HG03095 (cell line): ENCODE measurements around the gene ETS2.
"Not testable (repeated sequence)": the region's sequence is repeated elsewhere in the genome, so short reads cannot be mapped to it uniquely, and the experiment has no call there.

ENCODE experiments used
- ATAC-seq: cut with Tn5 transposase; IDR thresholded peaks from one replicate; pipeline ENCODE4 v1.9.1; 2021; ENCODE audit warnings: moderate library complexity; ENCODE audit not compliant: unreplicated experiment

Gene ETS2

DNA sequence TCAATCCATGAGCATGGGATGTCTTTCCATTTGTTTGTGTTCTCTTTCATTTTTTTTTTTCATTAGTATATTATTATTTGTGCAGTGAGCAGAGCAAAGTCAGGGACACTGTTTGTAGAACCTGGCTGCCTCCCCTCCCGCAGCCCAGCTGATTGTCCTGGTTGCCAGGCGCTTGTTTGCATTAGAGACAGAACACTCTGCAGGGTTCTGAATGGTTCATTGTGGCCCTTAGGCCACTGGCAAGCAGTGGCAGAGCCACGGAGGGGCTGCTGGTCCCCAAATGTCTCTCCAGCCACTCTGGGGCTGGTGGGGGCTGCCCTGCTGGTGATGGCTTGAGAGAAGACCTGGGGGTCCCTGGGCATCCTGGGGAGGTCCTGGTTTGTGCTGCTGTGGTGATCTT, 29.0 kb downstream of the ETS2 start:
- no peak for ATAC-seq

DNA sequence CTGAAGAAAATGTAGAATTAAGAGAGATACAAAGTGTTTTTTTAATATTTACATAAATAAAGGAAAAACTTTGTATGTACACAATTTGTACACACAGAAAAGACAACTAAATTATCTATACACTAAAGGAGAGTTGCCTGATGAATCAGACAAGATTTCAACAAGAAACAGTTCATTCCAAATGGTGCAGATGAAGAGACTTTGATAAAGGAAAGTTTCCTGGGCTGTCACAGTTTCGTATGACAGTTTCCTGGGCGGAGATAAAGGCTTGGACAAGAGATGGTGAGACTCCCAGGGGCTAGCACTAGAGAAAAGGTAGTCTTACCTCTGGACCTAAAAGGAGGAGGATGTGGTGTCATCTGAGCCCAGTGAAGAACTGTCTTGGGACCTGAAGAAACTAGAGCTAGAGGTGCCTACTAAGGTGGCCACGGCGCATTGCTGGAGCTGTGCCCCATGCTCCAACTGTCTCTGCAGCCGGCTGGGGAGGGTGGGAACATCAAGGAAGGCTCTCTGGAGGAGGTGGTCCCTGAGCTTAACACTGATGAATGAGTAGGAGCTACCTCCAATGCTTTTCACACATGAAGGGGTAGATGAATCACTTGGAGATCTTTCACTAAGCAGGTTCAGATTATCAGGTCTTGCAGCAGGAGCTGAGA, 32.2 kb downstream of the ETS2 start:
- ATAC-seq: no peak

DNA sequence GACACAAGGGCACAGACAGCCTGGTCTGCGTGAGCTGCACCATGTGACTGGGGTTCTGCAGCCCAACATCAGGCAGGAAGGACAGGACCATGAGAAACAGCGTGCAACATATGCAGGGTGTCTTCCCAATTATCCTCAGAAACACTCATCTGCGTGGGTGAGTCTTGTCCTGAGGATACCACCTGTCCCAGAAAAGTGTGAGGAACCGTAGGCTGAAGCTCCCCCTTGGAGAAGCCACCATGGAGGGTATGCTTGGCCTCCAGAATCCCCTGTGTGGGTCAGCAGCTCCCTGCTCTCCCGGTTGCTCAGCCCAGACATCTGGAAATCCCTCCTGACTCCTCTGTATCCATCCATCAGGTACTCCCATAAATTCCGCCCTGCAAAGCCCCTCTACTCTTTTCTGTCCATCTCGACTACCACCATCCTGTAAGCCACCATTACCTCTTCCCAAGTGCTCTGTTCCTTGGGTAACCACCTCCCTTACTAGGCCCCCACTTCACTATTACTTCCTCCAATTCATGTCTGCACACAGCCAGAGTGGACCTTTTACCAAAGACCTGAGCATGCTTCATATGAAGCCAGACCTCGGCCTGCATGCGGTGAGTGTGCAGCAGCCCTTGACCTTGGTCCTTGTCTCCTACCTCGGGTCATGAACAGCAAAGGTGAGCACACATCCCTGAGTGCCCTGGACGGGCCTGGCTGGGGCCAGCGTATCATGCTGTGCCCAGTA, 33.0 kb downstream of the ETS2 start:
- ATAC-seq: no peak

DNA sequence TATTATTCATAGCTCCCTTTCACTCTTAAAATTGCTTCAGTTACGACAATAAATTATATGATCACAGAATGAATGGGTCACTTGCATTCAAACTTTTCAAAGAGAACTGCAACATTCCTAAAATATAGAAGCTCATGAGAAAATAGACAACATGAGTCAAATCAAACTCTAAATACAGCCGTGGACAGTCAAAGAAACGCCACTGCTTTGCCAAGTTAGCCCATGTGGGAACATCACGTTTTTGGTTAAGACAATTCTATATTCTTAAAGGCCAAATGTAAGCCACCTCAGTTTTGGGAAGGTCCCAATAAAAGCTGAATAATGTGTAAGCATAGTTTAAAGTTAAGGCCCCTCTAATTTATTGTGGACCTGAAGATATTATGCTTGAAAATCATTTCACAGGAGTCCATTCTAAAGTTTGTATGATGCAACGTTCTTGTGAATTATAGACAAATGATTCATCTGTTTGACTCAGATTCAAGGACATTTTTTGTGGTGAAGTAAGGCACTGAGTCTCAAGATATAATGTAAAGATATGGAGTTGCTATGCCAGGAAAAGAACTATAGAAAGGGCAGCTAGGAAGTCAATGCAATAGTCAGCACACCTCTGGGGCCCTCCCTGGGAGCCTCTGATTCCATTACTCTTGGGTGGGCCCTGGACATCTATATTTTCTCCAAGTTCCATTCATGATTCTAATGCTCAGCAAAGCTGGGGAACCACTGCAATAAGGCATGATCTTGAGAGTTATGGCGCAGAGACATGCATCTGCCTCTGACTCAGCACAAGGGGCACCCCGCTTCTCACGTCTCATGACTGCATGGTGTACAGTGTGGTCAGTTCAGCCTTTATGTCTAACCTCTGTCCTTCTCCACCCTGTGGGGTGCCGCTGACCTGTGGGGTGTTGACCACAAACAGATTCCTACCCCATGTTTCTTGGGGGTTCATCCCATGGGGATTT, 33.9 kb downstream of the ETS2 start:
- ATAC-seq: no peak

DNA sequence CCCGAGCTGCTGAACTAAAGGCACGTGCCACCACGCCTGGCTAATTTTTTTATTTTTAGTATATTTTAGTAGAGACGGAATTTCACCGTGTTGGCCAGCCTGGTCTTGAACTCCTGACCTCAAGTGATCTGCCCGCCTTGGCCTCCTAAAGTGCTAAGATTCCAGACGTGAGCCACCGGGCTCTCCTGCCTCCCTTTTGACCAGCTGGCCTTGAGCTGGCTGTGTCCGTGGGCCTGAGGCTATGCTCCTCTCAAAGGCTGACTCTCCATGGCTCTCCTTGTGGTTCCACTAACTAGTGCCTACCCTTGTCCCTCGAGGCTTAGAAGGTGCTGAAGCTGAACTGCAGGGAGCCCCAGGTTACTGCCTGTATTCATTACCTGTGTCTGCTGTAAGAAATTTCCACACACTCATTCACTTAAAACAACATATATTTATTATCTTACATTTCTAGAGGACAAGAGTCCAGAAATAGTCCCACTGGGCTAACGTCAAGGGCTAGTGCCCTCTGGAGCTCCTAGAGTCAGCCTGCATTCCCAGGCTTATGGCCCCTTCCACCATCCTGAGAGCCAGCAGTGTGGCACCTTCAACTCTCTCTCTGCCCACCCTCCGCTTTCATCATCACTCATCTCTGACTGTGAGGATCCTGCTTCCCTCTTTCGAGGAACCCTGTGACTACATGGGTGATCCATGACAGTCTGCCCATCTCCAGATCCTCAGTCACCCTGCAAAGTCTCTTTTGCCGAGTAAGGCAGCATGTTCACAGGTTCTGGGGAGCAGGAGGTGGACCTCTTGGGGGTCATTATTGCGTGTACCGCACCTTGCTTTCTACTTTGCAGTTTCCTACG, 34.9 kb downstream of the ETS2 start:
- ATAC-seq: no peak

DNA sequence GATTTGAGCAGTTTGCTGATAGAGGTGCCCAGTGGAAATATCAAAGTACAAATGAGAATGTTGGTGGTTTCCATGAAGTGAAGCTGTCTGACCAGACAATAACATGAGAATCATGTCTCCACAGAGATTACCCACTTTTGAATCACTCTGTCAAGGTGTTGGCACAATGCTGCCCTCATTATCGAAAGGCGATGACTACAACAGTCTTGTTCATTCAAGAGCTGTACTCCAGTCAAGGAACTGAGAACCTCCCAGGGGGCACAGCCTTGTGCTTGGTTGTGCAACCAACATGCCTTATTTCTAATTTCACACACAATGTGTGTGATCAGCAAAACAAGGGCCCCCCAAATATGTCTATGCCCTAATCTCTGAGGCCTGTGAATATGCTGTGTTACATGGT, 35.7 kb downstream of the ETS2 start:
- ATAC-seq: no peak

DNA sequence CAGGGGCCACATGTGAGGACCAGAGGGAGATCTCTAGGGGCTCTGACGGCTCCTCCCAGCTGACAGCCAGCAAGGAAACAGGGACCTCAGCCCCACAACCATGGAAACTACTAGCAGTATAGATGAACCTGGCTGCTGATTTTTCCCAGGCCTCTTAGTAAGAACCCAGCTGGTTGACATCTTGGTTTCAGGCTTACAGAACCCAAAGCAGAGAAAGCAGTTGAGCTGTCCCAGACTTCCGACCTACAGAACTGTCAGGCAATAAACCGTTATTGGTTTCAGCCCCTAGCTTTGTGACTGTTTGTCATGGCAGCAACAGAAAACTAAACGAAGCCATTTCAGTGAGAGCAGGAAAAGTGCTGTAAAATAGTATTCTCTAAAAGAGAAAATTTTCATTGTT, 36.4 kb downstream of the ETS2 start:
- no peak for ATAC-seq

DNA sequence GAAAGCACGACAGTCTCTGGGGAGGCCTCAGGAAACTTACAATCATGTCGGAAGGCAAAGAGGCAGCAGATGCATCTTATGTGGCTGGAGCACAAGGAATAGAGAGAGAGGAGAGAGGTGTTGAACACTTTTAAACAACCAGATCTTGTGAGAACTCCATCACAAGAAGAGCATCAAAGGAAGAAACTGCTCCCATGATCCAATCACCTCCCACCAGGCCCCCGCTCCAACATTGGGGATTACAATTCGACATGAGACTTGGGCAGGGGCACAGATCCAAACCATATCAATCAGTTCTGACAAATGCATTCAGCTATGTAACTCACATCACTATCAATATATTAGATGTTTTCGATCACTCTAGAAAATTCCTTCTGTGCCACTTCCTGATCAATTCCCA, 37.6 kb downstream of the ETS2 start:
- no peak for ATAC-seq

DNA sequence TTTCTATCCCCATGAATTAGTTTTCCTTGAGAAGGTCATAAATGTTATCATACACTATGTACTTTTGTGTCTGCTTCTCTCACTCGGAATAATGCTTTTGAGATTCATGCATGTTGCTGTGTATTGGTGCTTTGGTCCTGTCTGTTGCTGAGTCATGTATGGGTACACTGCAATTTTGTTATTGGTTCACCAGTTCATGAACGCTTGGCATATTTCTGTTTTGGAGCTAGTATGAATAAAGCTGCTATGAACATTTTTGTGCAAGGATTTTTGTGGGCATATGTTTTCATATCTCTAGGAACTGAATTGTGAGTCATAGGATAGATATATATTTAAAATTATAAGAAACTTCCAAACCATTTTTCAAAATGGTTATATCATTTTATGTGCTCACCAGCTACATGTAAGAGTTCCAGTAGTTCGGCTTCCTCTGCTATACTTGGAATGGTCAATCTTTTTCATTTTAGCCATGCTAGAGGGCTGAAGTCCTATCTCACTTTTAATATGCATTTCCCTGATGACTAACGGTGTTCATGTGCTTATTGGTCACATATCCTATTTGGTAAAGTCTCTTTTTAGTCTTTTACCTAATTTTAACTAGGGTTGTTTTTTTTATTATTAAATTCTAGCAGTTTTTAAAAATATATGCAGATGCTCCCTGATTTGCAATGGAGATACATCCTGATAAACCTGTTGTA, 38.2 kb downstream of the ETS2 start:
- no peak for ATAC-seq

DNA sequence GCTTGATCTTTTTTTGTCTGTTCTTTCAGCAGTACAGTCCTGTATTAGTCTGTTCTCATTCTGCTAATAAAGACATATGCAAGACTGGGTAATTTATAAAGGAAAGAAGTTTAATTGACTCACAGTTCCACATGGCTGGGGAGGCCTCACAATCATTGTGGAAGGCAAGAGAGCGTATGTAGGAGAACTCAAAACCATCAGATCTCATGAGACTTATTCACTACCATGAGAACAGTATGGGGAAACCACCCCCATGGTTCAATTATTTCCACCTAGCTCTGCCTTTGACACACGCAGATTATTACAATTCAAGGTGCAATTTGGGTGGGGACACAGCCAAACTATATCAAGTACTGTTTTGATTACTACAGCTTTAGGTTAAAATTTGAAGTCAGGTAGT, 39.6 kb downstream of the ETS2 start:
- ATAC-seq: not testable (repeated sequence)

DNA sequence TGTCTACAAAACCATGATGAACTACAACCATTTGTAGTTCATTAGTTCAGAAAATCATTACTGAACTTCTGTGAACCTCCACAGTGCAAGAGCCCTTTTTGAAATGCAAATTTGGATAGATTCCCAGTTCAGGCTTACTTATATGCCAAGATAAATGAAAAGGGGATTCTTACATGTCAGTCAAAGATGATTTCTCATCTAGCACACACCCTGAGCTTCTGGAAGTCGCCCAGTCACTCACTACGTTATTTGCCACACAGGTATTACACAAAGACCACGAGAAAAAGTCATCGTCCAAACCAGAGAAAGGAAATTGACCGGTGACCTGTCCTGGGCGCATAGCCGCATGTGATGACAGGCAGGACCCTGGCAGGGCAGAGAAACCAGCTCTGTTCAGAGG, 41.8 kb downstream of the ETS2 start:
- no peak for ATAC-seq

DNA sequence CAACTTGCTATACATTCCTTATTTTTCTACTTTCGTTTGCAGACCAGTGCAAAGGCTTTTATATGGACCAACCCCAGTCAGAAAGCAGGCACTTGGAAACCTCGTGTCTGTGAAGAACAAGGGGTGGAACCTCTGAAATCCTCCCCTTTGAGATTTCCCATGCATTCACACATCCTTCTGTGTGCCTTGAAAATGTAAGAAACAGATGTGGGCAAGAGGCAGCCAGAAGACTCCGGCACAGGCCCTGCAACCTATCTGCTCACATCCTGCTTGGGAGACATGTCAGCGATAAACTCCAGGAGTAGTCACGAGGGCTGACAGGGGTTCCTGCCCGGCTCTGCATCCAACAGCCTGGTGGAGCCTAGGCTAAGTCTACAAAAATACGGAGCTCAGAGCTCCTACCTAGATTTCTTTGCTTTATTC, 42.5 kb downstream of the ETS2 start:
- no peak for ATAC-seq

DNA sequence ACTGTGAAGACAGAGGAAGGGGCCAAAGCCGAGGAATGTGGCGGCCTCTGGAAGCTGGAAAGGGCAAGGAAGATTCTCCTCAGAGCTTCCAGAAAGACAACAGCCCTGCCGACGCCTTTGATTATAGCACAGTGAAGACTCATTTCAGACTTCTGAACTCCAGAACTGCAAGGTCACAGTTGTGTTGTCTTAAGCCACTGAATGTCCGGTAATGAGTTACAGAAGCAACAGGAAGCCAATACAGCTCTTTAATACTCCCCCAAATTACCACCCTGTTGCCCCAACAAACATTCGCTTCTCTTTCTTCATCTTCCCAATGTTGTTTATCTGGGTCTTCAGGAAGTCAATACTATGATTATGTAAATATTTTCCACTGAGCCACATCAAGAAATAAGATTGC, 44.0 kb downstream of the ETS2 start:
- no peak for ATAC-seq

DNA sequence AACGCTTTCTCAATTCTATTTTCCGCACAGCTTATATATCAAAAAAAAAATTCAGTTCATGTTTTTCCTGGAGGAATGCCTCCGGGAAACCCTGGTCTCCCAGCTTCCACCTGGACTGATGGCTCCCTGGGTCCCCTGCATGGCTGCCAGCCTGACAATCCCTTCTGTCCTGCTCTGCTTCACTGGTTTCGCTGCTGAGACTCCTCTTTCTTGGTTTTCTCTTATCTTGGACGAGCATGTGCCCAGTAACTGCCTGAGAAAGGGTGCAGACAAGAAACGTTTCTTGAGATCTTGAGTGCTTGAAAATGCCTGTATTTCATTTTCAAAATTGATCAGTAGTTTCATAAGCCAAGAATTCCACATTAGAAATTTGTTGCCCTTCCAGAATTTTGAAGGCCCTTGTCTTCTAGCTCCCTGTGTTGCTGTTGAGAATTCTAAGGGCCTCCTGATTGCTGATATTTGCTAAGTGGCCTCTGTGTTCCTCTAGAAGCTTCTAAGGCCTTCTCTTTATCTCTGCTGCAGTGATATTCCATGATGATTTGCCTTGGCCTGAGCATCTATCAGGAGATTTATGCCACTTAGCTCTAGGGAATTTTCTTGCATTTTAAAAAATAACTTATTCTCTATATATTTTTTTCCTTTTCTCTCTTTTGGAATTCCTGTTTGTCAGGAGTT, 44.7 kb downstream of the ETS2 start:
- ATAC-seq: no peak

DNA sequence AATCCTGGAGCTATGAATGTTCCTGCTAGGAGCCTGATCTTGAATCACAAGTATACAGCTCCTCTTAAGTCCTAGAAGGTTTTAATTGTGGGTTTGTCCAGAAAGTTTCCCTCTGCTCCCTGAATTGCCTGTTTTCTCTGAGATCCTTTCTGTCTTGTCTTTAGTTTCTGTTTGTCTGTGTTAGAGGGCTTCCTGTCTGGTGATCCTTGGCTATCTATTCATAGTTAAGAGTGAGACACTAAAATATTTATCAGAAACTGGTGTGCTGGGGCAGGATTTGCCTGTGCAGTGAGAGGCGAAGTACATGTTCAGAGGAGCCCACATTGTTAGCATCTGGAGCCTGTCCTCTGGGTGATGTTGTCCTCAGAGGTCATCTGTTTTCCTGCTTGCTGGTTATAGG, 45.4 kb downstream of the ETS2 start:
- no peak for ATAC-seq

DNA sequence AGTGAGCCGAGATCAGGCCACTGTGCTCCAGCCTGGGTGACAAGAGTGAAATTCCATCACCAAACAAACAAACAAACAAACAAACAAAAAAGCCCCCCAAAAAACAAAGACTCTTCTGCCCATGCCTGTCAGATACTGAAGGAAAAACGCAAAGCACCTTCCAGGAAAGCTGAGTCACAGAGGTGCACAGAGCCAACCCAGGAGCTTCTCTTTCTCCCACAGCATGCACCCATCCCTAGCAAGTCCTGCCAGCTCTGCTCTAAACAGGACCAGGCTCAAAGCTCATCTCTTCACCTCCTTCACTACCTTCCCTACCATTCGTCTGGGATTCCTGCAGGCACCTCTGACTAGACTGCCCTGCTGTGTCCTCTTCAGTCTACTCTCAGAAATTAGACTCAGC, 46.5 kb downstream of the ETS2 start:
- ATAC-seq: no peak

DNA sequence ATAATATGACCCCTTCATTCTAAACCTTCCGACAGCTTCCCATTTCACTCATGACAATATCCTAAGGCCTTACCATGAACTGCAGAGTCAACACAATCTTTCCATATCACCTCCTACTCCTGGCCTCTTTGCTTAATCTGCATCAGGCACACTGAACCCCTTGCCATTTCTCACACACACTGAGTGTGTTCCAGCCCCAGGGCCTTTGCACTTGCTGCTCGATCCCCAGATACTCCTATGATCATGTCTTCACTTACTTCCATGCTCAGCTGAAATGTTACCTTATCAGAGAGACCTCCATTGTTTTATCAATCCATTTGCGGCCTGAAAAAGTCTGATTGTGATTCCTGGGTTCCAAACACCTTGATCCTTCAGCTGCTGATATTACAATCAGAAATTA, 47.0 kb downstream of the ETS2 start:
- no peak for ATAC-seq

DNA sequence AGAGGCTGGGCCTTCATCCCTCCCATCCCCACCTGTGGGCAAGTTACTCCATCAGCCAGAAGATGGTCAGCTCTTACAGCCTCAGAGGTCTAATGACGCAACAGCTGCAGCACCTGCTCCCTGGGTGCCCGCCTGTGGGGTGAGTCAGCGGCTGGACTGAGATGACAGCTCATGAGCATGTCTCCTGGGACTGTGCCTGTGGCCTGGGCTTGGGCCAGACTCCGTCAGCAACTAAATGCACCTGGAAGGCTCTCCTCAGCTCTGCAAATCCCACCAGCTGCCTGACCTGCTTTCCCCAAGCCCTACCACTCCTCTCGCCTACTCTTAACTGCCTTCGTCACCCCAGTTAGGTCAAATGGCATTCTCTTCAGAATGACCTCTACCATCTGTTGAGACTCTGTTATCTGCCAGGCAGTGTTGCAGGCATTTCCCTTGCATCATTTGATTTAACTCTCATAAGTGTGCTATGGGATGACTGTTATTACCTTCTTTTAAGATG, 47.7 kb downstream of the ETS2 start:
- ATAC-seq: peak; percentile 52

DNA sequence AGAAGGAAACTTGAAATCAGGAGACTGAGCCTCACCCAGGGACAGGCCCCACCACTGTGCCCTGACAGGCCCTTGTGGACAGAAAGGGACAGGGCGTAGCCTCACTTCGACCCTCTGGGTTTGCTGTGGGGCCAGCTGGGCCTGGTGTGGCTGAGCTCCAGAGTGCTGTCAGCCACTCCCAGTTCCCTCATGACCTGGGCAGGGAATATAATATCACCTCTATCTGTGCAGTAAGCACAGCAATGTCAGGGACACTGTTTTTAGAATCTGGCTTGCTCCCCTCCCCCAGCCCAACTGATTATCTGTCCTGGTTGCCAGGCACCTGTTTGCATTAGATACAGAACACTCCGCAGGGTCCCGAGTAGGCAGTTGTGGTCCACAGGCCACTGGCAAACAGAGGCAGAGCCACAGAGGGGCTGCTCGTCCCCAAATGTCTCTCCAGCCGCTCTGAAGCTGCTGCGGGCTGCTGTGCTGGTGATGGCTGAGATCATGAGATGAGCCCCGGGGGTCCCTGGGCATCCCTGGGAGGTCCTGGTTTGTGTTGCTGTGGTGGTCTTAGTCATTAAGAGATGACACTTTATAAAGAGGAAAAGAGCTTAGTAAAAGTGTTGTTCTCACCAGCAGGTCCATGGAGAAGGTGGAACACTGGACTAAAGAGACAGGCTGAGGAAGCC, 51.6 kb downstream of the ETS2 start:
- ATAC-seq: no peak
